Fibroblast of peridontal ligament (primary cell): ENCODE measurements around the gene RAE1.
"Not testable (repeated sequence)": the region's sequence is repeated elsewhere in the genome, so short reads cannot be mapped to it uniquely, and the experiment has no call there.

ENCODE experiments used
- DNase-seq: peaks from one replicate; pipeline ENCODE4 v3.0.0-alpha.2; 2010; ENCODE audit errors: extremely low read depth

Gene RAE1

DNA sequence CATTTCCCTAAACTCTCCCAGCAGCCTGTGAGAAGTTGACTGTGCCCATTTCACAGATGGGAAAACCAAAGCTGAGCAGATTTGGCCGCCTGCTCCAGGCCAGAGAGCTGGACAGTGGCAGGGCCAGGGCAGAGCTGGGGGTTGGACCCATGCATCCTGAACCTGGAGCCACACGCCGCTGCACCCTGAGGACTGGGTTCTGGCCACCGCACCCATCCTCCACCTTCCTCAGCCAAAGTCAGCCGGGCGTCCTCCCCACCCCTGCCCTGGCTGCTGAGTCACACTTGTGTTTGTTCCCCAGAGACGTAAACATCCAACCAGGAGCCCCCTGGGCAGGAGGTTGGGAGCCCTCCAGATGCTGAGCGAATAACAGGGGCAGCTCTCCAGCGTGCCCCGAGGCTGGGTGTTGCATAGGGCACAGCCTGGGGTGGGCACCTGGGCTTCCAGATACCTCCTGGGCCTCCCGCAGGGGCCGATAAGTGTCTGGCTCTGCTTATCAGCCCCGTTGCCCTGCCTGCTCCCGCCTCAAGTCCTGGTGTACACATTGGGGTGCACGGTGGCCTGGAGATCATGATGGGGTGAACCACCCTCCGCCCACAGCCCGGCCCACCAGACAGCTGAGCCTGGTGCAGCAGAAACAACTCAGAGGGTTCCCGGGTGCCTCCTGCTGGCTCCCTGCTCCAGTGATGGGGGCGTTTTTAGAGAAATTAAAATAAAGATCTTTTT, 64.0 kb downstream of the RAE1 start:
- DNase-seq = peak; percentile 26

DNA sequence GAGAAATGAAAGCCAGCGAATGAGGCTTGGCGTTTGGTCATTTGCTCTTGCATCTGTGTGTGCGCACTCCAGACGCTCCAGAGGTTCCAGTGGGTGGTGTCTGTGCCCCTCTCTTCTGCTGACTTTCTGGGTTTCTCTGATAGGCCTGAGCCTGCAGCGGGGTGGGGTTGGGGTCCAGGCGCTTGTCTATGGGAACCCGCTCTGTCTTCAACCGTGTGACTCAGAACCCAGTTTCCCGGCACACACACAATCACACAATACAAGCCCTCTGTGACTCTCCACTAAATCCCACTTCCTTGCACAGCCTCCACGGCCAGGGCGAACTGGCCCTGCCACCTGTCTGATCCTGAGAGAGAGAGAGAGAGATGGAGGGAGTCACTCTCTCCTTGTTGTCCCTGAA, 64.7 kb downstream of the RAE1 start:
- no peak for DNase-seq

DNA sequence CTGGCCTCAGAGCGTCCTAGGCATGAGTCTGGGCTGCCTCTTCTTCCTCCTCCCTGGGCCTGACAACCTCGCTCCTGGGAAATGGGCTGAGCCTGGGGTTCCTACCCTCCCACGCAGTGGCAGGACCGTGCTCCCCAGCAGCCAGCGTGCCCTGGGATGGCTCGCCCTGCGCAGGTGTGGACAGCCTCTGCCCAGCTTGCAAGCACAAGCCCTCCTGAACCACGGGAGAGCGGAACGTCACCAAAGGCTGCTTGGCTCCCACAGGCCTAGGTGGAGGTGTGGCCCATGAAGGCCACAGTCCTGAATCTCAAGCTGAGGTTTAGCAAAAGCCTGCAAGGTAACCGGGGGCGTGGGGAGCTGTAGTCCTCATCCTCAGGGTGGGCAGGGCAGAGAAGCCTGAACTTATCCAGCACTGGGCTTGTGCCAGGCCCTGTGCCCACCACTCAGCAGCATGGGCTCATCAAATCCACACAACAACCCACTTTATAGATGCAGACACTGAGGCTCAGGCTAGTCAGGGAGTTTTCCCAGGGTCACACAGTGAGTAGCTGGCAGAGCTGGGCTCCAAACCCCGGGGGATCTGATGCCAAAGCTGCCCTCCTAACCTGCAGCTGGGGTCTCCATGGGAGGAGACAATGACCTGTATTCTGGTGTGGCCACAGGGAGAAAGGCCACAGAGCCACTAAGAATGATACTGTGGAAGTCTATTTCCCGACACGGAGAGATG, 65.4 kb downstream of the RAE1 start:
- no peak for DNase-seq

DNA sequence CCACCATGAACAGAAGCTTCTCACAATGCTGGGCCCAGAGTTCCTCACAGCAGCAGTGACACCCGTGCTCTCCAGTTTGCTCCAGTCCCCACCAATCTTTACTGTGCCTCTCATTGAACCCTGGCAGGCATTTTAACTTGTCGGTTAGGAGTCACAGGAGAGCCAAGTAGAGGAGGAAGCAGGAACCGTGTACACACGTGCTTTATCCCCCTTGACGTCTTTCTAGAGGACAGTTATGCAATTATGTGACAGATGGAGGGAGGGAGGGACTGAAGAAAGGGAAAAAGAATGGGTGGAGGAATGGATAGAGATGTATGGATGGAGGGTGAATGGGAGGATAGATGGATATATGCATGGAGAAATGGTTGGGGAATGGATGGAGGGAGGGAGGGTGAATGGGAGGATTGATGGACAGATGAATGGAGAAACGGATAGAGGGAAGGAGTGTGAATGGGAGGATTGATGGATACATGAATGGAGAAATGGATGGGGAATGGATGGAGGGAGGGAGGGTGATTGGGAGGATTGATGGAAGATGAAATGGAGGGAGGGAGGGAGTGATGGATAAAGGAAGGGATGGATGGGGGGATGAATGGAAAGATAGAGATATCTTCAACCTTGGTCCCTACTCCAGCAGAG, 66.1 kb downstream of the RAE1 start:
- DNase-seq = no peak

DNA sequence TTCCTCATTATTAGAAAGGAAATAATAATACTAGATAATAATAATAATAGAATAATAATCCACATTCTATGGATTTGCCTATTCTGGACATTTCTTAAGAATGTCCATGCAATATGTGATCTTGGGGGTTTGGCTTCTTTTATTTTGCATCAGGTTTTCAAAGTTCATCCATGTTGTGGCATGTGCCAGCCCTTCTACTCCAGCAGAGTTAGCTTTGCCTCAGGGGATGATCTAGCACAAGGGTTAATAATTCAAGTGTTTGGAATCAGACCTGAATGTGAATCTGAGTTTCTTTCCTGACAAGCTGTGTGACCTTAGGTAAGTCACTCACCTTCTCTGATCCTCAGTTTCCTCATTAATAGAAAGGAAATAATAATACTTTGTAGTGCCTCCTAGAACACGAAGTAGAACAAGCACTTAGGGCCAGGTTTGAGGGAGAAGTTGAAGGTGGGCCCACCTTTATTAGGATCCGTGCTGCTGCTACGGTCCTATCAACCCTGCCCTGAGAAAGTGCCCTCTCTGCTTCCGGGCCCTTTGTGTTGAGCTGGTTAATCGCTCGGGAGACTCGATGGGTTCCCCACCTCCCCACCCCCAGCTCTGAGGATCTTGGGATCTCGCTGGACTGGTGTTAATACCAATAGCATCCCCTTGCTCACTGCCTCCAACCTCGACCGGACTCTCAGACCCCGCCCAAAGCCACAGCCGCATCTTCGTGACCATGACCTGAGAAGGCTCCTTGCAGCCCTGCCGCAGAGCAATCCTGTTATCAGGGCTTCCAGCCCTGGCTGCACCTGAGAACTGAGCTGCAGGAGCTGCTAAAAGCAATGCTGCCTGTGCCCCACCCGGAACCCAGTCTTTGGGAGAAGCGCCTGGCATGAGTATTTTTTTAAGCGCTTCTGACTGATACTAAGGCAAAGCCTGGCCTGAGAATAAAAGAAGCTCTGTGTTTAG, 67.0 kb downstream of the RAE1 start:
- no peak for DNase-seq

DNA sequence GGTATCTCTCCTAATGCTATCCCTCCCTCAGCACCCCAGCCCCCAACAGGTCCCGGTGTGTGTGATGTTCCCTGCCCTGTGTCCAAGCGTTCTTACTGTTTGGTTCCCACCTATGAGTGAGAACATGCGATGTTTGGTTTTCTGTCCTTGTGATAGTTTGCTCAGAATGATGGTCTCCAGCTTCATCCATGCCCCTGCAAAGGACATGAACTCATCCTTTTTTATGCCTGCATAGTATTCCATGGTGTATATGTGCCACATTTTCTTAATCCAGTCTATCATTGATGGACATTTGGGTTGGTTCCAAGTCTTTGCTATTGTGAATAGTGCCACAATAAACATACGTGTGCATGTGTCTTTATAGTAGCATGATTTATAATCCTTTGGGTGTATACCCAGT, 68.4 kb downstream of the RAE1 start:
- not testable (repeated sequence) for DNase-seq

DNA sequence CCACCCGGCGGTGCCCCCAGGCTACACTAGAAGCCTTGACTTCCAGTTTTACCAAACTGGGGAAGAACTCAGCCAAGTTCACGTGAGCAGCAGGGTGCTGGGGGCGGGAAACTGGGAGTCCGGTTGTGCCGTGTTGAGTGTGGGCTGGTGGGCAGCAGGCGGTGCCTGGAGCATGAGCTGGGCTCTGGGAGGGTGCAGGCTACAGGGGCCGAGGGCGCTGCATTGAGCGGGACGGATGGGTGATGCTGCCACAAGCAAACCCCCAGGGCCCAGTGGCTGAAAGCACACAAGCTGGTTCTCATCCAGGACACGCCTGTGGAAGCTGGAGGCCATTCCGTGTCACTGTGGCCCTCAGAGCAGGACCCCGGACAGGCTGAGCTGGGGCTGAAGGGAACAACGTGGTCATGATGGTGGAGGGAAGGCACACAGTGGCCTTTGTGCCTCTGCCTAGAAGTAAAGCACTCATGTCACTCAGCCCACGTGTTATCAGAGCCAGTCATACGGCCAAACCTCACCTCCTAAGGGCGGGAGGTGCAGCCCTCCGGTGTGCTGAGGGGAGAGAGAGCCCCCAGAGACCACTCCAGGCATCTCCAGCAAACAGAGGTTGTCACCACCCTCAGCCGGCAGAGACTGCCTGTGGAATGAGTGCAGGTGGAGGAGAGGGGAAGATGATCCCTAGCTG, 69.7 kb downstream of the RAE1 start:
- DNase-seq = no peak

DNA sequence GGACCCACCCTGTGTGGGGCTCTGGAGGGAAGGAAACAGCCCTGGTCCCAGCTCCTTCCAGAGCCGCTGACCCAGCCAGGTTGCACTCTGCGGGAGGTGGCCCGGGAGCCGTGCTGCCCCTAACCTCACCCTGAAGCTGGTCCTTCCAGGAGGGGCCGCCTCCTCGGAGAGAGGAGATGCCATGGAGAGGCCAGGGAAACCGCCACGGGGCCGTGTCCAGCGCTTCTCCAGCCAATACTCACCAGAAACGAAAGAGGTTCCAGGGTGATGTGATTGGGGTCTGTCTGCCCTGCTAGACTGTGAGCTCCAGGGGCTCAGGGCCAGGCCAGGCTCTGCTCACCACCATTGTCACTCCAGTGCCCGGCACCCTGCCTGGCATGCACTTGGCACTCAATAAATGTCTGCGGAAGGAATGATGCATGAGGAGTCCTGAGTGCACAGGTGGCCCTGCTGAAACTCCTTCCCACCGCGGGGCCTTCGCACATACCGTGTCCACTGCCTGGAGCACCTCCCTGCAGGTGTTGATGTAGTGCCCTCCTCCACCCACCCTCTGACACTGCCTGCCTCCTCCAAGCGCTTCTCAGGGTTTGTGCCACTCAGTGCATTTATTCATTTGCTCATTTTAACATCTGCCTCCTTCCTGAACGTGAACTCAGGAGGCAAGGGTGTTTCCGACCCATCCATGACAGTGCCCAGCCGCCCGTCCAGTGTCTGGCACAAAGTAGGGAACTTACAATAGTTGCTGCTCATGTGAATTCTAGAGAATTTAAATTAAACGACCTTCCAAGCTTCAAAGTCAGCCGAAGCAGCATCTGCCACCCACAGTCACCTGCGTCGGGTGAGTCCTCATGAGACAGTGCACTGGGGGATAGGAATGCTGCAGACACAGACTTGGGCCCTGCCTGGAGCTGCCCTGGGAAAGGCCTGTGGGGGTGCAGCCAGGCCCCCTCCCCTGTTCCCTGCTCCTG, 70.5 kb downstream of the RAE1 start:
- no peak for DNase-seq

DNA sequence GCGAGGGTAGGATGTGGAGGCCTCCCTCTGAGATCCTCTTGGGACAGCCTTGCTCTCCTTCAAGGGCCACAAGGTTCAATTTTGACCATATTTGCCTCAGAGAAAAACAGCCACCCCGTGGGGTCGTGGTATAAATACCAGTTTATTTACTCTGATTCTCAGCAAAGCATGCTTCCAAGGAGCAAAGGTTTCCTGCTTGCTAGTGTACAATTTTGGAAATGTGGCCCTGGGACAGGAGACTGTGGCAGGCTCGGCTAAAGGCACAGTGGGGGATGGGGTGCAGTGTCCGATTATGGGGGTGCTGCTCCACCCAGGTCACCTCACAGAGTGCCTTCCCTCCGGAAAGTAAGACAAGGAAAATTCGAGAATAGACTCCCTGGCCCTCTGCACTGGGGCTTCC, 71.2 kb downstream of the RAE1 start:
- DNase-seq = no peak

DNA sequence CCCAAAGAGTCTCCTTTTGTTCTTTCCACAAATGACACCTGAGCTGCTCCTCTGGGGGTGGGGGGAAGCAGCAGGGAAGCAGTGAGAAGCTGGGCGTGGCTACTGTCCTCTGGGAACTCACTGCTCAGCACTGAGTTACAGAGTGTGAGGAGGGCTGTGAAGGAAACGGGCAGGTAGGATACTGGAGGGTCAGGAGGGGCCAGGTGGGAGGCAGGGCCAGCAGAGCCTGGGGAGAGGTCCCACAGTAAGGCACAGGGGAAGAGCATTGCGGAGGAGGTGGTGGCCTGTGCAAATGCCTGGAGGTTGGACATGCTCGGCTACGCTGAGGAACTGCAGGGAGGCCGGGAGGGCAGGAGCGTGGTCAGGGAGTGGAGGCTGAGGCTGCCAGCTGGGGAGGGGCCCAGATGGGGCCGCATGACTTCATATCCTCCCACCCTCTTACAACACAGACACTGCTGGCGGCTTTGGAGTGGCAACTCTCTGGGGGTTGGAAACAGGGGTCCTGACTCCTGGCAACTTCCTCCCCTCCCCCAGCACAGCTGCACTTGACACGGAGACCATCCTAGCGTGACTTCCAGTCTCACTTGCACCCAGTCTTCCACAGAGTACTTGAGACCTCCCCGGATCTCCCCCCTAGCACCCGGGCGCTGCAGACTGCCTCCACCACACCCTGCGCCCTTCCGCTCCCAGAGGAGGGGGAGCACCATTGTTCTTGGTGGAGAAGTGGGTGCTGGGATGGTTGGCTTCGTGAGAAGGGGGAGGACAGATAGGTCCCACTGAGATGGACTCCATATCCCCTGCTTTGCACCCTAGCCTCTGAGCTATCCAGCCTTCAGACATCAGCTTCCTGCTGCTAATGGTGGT, 74.3 kb downstream of the RAE1 start:
- no peak for DNase-seq

DNA sequence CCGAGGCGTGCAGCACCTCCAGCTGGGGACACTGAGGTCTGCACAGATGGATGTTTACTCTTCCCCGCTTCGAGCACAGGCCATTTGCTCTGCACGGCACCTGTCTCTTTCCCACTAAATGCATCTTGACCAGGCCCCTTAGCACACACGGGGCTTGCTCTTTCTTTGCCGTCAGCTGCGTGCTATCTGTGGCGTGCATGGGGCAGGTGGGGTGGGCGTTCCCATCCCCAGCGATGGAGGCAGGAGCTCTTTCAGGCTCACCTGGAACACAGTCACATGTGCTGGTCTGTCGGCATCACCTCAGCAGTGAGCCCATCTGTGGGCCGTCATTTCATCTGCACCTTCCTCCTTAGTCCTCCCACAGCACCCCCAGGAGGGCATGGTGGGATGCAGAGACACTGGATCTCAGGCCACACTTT, 75.2 kb downstream of the RAE1 start:
- no peak for DNase-seq

DNA sequence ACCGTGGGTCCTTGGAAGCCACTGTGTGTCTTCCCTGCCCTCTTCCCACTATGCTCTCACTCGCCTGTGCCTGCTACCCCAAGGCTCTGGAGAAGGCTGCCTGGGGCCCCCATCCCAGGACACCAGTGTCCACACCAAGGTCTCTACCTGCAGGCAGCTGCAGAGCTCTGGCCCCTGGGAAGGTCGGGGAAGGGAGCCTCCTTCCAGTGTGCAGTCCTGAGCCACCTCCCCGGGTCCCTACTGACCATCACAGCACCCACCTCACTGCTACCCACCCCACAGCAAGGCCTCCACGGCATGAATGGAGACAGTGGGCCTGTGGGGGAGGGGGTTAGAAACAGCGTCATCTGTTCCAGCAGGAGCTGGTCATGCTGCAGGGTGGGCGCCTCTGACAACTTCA, 75.8 kb downstream of the RAE1 start:
- DNase-seq = no peak

DNA sequence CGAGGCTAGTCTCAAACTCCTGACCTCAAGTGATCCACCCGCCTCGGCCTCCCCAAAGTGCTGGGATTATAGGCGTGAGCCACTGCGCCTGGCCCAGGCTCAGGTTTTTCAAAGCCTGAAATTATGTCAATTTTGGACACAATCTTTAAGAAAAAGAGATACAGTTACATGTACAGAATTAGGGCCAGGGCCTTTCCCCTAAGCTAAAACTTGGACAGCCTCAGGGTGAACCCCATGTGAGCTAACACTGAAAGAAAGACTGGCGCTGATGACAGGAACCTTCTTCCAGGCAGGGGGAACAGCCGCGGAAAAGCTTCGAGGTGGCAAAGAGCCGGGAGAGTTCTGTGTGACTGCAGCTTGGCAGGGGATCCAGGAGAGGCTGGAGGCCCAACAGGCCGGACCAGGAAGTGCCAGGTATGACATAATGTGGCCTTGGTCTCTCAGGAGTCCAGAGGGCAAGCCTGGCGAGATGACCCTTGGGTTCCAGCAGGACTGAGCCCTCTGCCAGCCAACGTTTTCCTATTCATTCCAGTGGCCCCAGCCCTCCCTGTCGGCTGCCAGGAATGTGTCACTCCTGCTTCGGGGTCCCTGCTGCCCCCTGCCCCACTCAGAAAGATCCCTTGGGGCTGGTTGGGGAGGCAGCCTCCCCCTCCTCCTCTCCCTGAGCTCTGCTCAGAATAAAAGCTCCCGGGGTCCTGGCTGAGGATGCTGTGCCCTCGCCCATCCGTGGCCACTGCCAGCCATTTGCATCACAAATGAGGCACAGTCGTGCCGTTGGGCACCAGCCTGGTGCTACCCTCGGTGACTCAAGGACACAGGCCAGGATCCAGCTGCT, 77.5 kb downstream of the RAE1 start:
- DNase-seq = no peak
